Hypothalamus (tissue), 51 donors: Measurements from ENCODE around the gene ERC2.

Experiments
- DNase-seq, 51 donors: peaks; one replicate each; lab custom pipeline; 2025; lab: John Stamatoyannopoulos, UW

ERC2 gene

GRCh38 chr3:55585856-55586255, 882.4 kb downstream of the ERC2 start:
- no peak for DNase-seq

- no peak for DNase-seq
These were observed 883.4 kb downstream of the ERC2 start for GRCh38 chr3:55584716-55585368.

GRCh38 chr3:55584030-55584429, 884.2 kb downstream of the ERC2 start:
- no peak for DNase-seq

GRCh38 chr3:55583475-55583874, 884.8 kb downstream of the ERC2 start:
- no peak for DNase-seq

GRCh38 chr3:55579496-55579895, 888.8 kb downstream of the ERC2 start:
- no peak for DNase-seq

- no peak for DNase-seq
These were observed 891.5 kb downstream of the ERC2 start for GRCh38 chr3:55576621-55577388.

- DNase-seq, result no peak
These were observed 893.6 kb downstream of the ERC2 start for GRCh38 chr3:55574671-55575070.

- DNase-seq, result no peak
These were observed 895.5 kb downstream of the ERC2 start for GRCh38 chr3:55572816-55573215.

GRCh38 chr3:55571913-55572312, 896.4 kb downstream of the ERC2 start:
- peak in 25 of 51 donors; percentile 2 to 67 (median 25) for DNase-seq

GRCh38 chr3:55571216-55571813, 897.0 kb downstream of the ERC2 start:
- no peak for DNase-seq

- no peak for DNase-seq
These were observed 898.0 kb downstream of the ERC2 start for GRCh38 chr3:55570271-55570711.

- DNase-seq, result no peak
These were observed 899.2 kb downstream of the ERC2 start for GRCh38 chr3:55569033-55569599.

GRCh38 chr3:55567615-55568014, 900.7 kb downstream of the ERC2 start:
- no peak for DNase-seq

- DNase-seq, result no peak
These were observed 901.1 kb downstream of the ERC2 start for GRCh38 chr3:55567121-55567520.

GRCh38 chr3:55565521-55565920, 902.7 kb downstream of the ERC2 start:
- DNase-seq, result no peak

GRCh38 chr3:55564726-55565125, 903.5 kb downstream of the ERC2 start:
- no peak for DNase-seq

GRCh38 chr3:55562700-55563099, 905.6 kb downstream of the ERC2 start:
- DNase-seq, result no peak

GRCh38 chr3:55559500-55560423, 908.5 kb downstream of the ERC2 start:
- DNase-seq, result no peak

- no peak for DNase-seq
These were observed 910.0 kb downstream of the ERC2 start for GRCh38 chr3:55558316-55558715.

- DNase-seq, result no peak
These were observed 910.7 kb downstream of the ERC2 start for GRCh38 chr3:55557549-55557948.
